NCI-H1048 (cell line): ENCODE data around the gene ZNF644.
A peak's percentile ranks its signal among the peaks of the same experiment; 100 is the strongest.
"Not testable (repeated sequence)": the region's sequence is repeated elsewhere in the genome, so short reads cannot be mapped to it uniquely, and the experiment has no call there.

Source experiments
- DNase-seq: peaks from one replicate; lab custom pipeline; 2025; lab: John Stamatoyannopoulos, UW

ZNF644 gene

GRCh38 chr1:91021686-91022517 is at the start of gene ZNF644:
Gene ZNF644 (minus strand): TSS chr1:91022035. CDS start chr1:90982353, 39,682 bp downstream.
- DNase-seq, result peak; percentile 86

GRCh38 chr1:91070298-91070697 is 48.5 kb upstream of the ZNF644 start:
- DNase-seq, result no peak

GRCh38 chr1:91066538-91066937 is 44.7 kb upstream of the ZNF644 start:
- no peak for DNase-seq

- no peak for DNase-seq
These were observed 43.5 kb upstream of the ZNF644 start for GRCh38 chr1:91065337-91065736.

- DNase-seq, result not testable (repeated sequence)
These were observed 41.6 kb upstream of the ZNF644 start for GRCh38 chr1:91063403-91063802.

GRCh38 chr1:91059157-91059556 is 37.3 kb upstream of the ZNF644 start:
- no peak for DNase-seq

- no peak for DNase-seq
These were observed 35.9 kb upstream of the ZNF644 start for GRCh38 chr1:91057784-91058183.

GRCh38 chr1:91054780-91055481 is 33.1 kb upstream of the ZNF644 start:
- DNase-seq, result no peak

- no peak for DNase-seq
These were observed 31.8 kb upstream of the ZNF644 start for GRCh38 chr1:91053630-91054029.

GRCh38 chr1:91049551-91049950 is 27.7 kb upstream of the ZNF644 start:
- DNase-seq, result not testable (repeated sequence)

- DNase-seq, result no peak
These were observed 24.9 kb upstream of the ZNF644 start for GRCh38 chr1:91046766-91047165.

- no peak for DNase-seq
These were observed 23.4 kb upstream of the ZNF644 start for GRCh38 chr1:91045284-91045683.

GRCh38 chr1:91044776-91045175 is 22.9 kb upstream of the ZNF644 start:
- DNase-seq, result not testable (repeated sequence)

- DNase-seq, result not testable (repeated sequence)
These were observed 20.5 kb upstream of the ZNF644 start for GRCh38 chr1:91042372-91042771.

GRCh38 chr1:91038582-91038981 is 16.7 kb upstream of the ZNF644 start:
- DNase-seq, result no peak

- no peak for DNase-seq
These were observed 15.3 kb upstream of the ZNF644 start for GRCh38 chr1:91036894-91037829.

GRCh38 chr1:91032349-91032748 is 10.5 kb upstream of the ZNF644 start:
- no peak for DNase-seq

- no peak for DNase-seq
These were observed 9.2 kb upstream of the ZNF644 start for GRCh38 chr1:91031081-91031480.

GRCh38 chr1:91026777-91027176 is 4.9 kb upstream of the ZNF644 start:
- DNase-seq, result no peak

- DNase-seq, result no peak
These were observed 4.5 kb upstream of the ZNF644 start for GRCh38 chr1:91026320-91026719.

- DNase-seq, result no peak
These were observed 2.8 kb upstream of the ZNF644 start for GRCh38 chr1:91024481-91025119.

- no peak for DNase-seq
These were observed 689 bp upstream of the ZNF644 start for GRCh38 chr1:91022518-91022929.
